GM21367 (cell line): Measurements from ENCODE around the gene ECE2.
A peak's percentile ranks its signal among the peaks of the same experiment; 100 is the strongest.
"Not testable (repeated sequence)": the region's sequence is repeated elsewhere in the genome, so short reads cannot be mapped to it uniquely, and the experiment has no call there.

Experiments used
- ATAC-seq: cut with Tn5 transposase; IDR thresholded peaks from one replicate; pipeline ENCODE4 v1.9.1; 2021; ENCODE audit not compliant: unreplicated experiment

ECE2 gene

DNA sequence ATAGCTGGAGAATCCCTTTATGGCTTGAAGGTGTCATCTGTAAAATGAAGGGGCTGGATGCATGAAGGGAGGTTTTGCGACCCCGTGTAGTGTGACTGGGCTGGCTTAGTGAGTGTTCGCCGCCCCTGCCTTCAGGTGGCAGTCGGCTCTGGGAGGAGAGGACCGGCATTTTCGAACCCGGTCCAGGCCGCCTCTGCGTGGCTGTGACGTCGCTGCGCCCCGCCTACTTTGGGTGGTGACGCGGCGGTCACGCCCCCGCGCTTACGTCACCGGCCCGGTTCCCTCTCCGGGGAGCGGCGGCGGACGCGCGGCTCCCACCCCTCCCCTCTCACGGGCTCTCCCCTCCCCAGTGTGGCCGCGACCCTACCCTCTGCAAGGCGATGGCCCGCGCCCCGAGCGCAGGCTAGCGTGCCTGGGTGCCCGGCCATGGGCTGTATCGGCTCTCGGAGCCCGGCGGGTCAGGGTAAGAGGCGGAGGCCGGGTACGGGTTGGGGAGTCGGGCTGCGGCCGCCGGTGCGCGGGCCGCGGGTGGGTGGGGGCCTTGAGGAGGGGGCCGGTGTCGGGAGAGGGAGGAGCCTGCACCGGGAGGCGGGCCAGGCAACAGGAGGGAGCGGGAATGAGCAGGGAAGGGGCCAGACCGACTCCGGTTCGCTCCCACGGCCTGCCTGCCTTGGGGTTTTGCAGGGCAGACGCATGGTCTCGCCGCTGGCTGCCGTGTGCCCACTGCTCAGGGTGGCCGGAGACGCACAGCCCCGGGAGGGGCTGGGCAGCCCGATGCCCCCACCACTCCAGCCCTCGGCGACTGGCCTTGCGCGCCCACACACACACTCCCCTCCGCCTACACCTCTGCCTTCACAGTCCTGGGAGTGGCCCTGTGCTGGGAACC, 60.1 kb downstream of the ECE2 start:
- ATAC-seq, result peak; percentile 60

DNA sequence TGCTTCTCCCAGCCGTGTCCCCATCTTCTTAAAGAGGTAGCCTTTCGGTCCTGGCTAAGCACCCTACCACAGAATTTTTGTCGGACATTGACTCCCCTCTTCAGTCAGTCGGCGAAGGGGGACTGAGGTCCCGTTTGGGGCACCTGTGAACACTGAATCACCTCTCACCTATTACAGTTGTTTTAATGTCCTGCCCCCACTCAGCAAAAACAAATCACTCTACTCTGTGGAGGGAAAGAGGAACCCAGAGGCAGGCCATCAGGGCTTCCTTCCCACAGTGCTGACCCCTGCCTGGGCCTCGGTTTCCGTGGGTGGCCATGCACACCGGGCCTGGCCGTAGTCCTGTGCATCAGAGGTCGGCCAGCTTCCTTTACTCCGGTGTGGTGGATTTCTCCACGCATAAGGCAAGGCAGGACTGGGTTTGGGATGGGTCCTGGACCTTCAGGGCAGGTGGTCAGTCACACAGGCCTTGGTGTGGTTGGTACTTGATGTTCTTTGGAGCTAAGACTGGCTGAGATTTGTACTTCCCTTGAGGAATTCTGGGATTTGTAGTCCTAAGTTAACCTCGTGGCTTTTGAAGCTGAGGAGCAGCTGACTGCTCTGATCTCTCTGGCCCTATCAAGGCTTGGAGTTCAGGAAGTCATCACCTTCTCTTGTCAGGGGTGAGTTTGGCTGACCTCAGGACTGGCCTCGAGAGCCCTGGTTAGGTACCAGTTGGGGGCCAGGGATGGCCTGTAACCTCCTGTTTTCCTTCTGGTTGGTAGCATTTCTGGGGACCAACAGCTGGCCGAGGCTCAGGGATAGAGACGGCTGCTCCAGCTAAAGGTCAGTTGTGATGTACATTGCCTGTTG, 61.0 kb downstream of the ECE2 start:
- no peak for ATAC-seq

DNA sequence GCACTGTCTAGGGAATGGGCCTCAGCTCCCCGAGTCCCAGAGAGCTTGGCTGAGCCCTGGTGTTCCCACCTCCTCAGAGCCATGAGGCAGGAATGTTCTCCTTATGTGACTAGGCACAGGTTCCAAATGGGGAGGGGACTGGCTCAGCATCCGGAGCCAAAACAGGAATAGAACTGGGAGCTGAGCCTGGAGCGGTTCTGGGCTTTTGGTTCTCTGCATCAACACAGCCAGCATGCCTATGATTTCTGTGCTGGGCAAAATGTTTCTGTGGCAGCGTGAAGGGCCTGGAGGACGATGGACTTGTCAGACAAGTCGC, 61.5 kb downstream of the ECE2 start, which contains the start of gene FAM131A:
TSS of gene FAM131A (plus strand) at position 202 of the 316 bp plus-strand sequence. CDS start at position 233, 31 bp downstream.
- no peak for ATAC-seq

DNA sequence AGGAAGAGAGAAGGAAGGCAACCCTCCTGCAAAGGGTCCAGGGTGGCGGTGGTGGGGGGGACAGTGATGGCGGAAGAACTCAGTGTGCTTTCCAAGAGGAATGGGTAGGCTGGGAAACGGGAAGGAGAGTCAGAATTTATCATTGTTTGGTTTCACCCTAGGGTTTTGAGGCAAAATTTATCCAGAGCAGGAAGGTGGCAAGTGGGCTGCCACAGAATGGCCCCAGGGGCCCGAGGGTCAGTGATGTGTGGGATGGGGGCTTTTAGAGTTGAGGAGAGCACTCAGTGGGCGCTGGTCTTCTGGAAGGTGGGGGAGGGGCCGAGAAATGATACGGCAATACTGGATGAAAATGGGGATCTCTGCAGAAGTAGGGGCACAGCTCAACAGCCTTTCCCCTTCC, 62.2 kb downstream of the ECE2 start:
- ATAC-seq, result no peak

DNA sequence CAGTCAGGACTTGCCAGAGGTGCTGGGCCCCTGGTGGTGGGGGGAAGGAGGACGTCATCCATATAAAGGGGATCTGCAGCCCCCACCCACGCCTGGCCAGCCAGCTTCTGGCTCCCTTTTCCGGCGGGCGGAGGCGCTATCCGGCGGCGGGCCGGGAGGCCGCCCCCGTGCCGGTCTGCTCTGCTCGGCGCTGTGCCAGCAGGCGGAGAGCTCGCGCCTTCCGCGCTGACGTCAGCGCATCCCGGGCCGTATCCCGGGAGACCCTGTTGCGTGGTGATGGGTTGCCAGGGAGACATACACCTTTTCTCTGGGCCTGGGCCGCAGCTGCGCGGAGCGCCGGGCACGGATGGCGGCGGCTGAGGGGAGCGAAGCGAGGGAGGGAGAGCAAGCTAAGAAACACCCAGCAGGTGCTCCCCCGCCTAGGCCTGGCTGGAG, 62.7 kb downstream of the ECE2 start:
- ATAC-seq, result no peak

DNA sequence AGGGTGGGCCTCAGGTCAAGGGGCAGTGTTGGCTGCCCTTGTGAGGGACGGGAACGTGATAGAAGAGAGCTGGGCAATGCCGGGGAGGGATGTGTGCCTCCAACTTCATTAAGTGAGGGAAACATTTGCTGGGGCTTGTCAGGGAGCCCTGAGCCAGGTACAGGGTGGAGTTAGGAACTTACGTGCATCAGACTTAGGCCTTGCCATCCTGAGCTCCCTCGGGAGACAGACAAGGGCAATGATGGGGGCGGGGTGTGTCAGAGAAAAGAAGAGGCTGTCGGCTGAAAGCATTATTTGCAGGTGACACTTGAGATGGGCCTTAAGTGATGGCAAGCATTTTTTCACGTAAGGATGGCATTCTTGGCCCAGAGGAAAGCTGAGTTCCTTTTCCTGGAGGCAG, 63.2 kb downstream of the ECE2 start:
- ATAC-seq, result no peak

DNA sequence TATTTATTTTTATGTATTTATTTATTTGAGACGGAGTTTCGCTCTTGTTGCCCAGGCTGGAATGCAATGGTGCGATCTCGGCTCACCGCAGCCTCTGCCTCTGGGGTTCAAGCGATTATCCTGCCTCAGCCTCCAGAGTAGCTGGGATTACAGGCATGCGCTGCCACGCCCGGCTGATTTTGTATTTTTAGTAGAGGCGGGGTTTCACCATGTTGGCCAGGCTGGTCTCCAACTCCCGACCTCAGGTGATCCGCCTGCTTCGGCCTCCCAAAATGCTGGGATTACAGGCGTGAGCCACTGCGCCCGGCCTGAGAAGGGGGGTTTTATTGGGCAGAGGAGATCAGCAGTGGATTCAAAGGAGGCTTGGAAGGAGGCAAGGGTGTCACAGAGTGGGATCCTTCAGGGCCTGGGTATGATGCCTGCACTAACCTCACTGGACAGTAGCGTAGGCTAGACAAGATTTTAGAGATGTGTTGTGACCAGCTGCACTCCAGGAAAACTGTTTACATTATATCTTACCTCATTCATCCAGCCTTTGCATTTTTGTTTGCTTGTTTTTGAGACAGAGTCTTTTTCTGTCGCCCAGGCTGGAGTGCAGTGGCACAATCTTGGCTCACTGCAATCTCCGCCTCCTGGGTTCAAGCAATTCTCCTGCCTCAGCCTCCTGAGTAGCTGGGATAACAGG, 63.8 kb downstream of the ECE2 start:
- not testable (repeated sequence) for ATAC-seq

DNA sequence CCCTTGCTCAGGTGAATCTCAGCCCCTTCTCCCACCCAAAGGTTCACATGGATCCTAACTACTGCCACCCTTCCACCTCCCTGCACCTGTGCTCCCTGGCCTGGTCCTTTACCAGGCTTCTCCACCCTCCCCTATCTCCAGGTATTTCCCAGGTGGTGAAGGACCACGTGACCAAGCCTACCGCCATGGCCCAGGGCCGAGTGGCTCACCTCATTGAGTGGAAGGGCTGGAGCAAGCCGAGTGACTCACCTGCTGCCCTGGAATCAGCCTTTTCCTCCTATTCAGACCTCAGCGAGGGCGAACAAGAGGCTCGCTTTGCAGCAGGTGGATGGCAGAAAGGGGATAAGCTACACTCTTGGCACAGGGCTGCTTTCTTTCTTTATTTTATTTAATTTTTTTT, 66.1 kb downstream of the ECE2 start:
- no peak for ATAC-seq
